ENCODE results near the gene TADA3.
"Not testable (repeated sequence)": the region's sequence is repeated elsewhere in the genome, so short reads cannot be mapped to it uniquely, and the experiment has no call there.

The TADA3 gene

DNA sequence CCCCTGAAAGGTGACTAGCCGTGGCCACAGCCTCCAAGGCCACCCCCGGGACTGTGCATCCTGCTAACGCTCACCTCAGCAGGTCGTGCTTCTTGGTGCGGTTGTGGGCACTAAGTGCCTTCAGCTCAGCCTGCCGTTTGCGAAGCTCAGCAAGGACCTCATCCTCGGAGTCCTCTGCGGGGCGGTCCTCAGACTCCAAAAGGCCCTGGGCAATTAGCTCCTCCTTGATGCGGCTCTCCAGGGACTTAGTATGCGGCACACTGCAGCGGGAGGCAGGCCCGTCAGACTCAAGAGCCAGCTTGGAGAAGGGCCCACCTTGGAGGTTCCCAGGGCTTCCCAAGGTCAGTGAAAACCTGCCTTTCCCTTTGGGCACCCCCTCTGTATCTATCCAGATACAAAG, 8.3 kb downstream of the TADA3 start:
- no peak for DNase-seq (ENCODE audit: low read depth)

DNA sequence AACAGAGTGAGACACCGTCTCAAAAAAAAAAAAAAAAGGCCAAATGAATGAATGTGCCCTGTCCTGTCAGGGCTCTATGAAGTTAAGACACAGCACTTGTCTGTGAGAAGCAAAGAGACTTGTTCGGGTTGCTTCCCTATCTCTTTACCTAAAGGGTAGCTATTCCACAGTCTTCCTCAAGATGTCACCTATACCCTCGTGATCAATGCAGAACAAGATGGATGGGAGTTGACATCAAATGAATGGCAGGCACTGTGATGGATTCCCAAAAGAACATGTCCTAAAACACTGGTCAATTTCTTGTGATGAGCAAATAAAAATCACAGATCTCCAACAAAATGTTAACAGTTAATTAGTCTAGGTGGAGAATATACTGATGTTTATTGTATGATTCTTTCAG, 9.5 kb downstream of the TADA3 start:
- DNase-seq (ENCODE audit: low read depth), result no peak

DNA sequence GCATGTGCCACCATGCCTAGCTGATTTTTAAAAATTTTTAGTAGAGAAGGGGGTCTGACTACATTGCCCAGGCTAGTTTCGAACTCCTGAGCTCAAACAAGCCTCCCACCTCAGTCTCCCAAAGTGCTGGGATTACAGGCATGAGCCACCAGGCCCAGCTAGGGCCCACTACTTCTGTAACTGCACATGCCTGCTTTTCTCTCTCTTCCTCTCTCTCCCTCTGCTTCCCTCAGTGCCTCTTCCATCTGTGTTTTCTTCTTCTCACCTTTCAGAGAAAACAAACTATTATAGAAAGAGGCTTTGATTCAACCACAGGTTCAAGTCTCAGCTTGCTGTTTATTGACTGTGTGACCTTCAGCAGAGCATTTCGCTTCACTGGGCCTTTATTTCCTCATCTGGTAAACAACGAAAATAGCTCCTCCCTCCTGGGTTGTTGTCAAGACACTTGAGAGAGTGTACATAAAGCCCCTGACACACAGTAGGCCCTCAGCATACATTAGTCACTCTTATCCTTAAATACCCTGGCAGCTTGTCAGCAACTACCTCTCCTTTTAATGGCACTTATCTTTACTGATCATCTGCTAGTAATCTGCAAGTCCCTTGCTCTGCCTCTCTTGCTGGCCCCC, 10.2 kb downstream of the TADA3 start:
- no peak for DNase-seq (ENCODE audit: low read depth)

DNA sequence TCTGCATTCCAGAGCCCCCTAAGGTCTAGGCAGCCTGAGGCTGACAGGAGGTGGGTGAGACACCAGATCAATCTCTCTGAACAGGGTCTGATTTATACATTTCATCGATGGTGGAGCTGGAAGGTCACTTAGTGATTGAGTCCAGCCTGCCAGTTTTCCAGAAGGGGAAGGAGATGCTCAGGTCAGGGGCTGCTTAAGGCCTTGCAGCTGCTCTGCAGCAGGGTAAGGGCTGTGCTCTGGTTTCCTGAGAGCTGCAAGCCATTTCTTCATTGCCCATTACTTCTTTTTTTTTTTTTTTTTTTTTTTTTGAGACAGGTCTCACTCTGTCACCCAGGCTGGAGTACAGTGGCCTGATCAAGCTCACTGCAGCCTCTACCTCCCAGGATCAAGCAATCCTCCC, 10.7 kb downstream of the TADA3 start:
- no peak for DNase-seq (ENCODE audit: low read depth)

DNA sequence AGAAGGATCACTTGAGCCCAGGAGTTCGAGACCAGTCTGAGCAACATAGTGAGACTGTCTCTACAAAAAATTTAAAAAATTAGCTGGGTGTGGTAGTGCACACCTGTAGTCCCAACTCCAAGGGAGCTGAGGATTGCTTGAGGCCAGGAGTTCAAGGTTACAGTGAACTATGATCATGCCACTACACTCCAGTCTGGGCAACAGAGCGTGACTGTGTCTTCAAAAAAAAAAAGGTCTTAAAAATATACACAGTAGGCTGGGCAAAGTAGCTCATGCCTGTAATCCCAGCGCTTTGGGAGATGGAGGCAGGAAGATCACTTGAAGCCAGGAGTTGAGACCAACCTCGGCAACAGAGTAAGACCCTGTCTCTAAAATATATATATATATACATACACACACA, 11.4 kb downstream of the TADA3 start:
- DNase-seq (ENCODE audit: low read depth), result no peak

DNA sequence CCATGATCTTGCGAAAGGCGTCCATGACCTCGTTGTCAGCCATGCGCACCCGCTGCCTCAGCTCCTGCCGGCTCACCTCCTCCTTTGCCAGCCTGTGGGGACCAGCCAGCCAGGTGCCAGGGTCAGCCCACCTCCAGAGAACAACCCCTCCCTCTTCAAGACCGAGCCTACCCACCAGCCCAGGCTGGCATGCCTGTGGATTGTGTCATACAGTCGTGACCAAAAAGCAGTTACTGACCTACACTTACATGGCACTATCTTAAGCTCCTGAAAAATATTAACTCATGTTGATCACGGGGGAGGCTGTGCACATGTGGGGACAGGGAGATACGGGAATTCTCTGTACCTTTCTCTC, 11.8 kb downstream of the TADA3 start:
- no peak for DNase-seq (ENCODE audit: low read depth)

DNA sequence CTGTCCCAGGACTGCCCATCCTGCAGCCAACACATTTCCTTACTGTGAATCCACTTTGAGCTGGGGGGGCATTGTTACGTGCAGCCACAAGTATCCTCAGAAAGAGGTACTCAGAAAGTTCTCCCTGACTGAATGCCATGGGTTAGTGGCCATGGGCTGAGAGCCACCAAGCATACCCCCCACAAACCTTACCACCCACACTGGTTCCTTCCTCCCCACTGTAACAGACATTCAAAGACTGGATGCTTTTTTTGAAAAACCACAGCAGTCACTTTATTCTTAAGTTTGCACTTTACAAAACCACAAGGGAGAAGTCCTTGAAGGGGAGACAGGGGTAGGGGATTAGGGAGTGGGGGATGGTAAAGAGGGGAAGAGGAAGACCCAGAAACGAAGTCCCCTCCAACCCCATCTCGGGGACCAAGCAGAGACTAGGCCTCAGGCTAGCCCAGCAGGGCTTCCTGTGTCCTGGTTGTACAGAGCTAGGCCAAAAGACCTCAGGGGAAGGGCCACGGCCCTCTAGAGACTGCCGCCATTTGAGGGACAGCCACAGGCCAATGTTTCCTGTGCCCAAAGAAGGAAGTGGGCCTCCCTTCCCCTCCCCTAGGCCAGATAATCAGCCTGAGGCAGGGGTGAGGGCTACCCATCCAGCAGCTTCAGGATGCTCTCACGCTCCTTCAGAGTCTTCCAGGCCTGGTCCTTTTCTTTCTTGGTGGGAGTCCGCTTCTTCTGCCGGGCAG, 12.4 kb downstream of the TADA3 start:
- DNase-seq (ENCODE audit: low read depth), result peak; percentile 81

DNA sequence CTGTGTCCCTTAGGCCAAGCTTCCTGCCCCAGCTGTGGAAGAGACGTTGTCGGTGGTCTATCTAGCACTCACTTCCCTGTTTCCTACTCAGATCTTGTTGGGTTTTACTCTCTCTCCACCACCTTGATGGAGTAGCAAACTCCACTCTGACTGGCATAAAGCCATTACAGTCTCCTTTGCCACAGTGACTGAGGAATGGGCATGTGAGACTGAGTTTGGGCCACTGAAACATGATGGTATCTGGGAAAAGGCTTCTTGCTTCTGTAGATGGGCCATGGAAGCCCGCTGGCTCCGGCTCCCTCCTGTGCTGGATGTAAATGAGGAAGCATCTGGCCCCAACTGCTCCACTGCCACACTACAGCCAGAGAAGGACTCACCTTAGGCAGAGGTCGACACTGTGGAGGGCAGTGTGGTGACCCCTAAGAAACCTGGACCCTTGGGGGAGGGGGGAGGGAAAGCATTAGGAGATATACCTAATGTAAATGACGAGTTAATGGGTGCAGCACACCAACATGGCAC, 13.1 kb downstream of the TADA3 start:
- DNase-seq (ENCODE audit: low read depth), result no peak

DNA sequence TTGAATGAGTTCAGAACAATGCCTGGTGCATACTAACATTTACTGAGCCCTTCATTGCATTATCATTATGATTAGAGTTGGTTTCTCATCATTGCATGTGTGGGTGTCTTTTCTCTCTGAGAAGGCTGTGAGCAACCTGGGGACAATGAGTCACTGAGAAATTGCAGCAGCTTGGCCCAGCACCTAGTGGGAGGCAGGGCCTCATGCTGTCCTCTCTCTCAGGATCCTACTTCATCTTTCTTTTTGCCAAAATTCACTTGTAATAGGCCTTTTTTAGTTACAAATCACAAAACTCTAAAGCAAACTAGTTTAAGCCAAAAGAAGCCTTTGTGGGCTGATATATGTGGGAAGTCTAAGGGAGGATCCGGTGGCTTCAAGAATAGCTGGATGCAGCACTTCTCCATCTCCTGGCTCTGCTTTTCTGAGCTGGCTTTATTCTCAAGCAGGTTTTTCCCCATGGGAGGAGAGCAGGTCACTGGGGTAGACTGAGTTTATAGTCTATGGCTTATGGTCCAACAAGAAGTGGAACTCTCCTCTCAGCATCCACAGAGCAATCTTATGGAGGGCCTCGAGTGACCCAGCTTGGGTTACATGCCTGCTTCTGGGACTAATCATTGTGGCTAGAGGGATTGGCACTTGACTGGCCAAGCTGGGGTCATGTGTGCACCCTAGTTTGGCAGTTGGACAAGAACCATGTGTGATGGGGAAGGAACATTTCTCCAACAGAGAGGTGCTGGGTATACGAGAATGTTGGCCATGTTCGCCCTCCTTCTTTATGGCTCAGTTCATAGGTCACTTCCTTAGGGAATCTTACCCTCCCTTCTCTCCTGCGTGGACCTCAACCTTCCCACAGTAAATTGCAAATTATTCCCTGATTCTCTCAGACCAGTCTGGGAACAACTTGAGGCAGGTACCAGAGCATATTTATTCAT, 13.9 kb downstream of the TADA3 start:
- no peak for DNase-seq (ENCODE audit: low read depth)

DNA sequence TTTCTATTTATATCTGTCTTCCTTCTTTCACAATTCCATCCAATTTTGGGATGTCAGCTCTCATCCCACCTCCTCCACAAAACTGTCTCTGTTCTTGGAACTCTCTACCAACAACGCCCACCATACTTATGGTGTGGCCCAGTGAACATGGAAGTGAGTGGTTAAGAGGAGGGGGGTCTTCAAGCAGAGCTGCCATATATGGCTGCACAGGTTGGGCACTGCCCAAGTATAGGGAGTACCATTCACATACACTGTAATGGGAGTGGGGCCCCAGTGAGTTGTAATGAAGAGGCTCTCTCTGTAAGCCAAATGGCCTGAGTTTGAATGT, 14.6 kb downstream of the TADA3 start:
- no peak for DNase-seq (ENCODE audit: low read depth)

DNA sequence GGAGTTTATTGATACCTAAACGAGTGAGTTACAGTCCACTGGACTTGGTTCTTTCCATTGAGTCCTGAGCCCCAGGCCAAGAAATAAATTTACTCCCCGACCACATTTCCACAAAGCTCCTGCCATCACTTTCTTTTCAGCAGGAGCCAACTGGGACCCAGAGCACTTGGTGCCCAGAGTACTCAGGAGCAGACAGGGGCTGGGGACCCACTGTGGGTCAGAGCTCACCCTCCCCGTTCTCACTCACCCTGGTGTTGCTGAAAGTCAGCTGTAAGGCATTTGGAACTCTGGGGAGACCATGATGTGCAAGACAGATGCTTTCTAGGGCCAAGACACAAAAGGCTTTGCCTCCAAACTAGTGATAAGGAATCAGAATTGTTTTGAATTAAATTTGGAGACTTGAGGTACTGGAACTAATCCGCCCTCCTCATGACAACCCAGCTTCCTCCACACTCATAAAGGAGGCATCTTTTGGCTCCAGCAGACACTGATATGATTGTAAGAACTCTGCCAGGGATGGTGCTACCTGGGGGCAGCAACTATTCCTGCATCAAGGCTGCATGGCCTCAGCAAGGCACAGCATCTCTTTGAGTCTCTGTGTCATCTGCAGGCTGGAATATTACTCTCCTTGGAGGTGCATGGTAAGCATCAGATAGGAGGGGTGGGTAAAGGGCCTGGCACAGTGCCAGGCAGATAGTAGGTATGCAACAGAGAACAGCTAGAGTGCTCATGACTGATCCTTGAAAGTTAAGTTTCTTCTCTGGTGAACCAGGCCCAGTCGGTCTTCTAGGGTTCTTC, 15.2 kb downstream of the TADA3 start:
- no peak for DNase-seq (ENCODE audit: low read depth)

DNA sequence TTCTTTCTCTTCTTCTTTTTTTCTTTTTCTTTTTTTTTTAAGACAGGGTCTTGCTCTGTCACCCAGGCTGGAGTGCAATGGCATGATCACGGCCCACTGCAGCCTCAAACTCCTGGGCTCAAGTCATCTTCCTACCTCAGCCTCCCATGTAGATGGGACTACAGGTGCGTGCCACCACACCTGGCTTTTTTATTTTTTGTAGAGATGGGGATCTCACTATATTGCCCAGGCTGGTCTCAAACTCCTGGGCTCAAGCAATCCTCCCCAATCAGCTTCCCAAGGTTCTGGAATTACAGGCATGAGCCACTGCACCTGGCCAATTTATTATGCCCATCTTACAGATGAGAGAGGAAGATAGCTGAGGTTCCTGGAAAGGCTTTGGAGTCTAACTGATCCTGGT, 21.3 kb downstream of the TADA3 start:
- DNase-seq (ENCODE audit: low read depth), result not testable (repeated sequence)

DNA sequence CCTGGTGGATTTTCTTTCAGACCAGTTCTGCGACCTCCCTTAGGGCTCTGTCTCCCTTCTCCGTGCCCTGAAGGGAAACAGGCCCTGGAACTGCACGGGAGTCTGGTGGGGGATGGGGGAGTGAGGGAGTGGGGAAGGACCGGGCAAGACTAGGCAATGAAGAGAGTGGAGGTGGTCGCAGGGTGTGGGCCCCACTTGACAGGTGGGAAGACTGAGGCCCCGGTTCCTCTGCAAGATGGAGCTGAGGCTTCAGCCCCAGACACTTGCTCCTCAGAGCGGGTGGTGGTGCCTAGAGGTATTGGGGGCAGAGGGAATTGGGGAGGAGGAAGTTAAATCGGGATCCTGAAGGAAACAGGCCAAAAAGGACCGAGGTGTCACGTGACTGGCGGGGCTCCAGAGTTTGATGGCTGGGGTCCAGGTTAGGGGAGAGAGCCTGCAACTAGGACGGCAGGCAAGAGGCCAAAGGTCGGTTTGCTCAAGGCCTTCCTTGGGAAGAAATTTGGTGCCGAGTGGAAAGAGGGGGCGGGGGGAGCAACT, 21.9 kb downstream of the TADA3 start:
- DNase-seq (ENCODE audit: low read depth), result no peak

DNA sequence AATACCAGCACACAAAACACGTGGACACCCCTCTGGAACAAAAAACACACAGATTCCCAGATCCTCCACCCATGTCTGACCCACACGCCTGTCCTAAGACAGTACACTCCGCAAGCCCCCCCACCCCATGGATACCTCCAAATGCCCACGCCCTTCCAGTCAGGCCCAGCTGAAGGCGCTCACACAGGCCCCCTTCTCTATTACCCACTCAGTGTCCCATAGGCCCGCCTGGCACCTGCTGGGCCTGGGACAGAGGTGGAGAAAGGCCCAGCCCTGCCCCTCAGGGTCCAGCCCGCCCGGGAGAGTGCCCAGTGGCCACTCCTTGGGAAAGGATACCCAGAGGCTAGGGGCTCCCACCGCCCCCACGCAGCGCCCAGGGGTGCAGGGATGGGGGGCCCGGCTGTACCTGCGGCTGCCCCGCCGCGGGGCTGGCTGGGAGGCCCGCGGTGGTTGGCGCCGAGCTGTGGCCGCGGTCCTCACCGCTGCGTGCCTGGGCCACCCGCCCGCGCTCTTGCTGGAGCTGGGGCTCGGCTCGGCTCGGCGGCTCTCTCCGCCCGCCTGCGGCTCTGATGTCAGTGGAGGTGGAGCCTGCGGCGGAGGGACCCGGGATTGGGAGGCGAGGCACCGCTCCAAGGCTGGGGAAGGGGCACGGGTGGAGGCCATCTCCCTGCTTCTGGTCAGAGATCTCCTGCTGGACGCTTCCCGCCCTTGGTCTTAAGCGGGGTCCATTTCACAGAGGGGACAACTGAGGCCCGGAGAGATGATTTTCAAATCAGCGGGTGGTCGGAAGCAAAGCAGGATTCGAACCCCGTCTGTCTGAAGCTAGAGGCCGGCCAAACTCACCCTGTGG, 22.6 kb downstream of the TADA3 start, which contains the start of gene CAMK1:
TSS of gene CAMK1 (minus strand) at position 522 of the 850 bp plus-strand sequence. CDS start 2,198 bp downstream, outside the sequence.
- no peak for DNase-seq (ENCODE audit: low read depth)

DNA sequence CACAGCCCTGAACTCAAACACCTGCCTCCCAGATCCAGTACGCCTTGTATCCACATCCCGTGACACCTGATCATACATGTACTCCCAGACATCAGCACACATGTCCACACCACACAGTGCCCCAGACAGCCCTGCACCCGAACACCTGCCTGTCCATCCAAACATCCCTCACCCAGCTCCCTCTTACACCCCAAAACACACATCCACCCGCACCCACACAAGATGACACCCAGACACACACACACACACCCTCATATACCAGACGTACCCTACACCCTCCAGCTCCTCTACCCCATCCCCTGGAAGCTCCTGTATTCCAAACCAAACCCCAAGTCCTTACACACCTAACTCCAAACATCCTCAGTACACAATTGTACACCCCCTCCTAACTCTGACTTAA, 23.3 kb downstream of the TADA3 start:
- no peak for DNase-seq (ENCODE audit: low read depth)

DNA sequence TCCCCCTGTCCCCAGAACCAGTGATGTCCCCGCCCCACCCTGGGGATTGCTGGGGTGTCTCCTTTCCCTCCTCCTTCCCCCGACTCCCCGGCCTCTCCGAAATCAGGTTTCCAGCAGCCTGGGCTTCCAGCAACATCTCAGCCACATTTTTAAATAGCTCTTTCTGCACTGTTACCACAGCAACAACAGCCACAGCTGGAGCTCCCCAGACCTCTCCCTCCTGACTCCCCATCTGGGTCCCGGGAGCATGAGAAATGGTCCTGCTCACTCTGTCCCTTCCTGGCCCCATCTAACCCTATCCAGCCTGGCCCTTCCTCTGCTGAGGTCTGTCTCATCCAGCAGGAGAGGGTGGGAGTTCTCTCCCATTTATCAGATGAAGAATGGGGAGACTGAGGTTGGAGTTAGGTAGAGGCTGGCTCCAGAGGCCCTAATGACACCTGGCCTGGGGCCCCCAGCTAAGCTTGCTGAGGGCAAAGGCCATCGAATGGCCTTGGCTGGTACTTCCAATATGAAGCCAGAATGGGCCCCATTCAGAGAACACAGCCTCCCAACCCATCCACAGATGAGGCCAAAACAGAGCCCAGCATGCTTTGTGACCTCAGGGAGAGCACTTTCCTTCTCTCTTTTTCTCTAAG, 24.0 kb downstream of the TADA3 start:
- no peak for DNase-seq (ENCODE audit: low read depth)

DNA sequence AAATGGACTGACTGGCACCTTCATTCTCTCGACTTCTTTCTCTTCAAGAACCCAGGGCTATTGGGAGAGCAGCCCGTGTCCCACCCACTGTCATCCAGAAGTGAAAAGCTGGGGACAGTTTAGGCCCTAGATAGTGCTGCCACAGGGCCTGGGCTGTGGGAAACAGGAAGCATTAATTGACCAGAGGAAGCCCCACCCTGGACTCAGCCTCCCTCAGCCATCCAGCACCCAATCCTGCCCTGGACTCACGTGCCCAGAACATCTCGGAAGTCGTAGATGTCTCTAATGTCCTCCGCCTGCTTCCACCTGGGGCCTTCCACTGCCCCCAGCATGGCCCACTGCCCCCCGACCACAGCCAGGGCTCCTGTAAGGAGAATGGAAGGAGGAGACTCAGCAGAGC, 24.9 kb downstream of the TADA3 start:
- DNase-seq (ENCODE audit: low read depth), result no peak

DNA sequence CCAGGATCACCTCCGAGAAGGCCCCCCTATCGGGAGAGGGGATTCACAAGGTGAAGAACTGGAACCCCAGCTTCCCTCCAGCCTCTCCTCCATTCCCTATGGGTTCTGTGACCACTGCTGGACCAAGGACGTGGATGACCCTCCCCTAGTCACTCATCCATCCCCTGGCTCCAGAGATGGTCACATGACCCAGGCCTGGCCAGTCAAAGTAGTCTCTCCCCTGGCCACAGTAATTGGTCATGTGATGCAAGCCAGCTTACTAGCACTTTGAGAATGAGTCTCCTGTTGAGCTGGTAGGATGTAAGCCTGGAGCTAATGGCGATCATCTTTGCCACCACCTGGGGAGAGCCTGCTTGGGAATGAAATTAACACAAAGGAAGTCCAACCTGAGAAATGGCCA, 26.4 kb downstream of the TADA3 start:
- DNase-seq (ENCODE audit: low read depth), result no peak

DNA sequence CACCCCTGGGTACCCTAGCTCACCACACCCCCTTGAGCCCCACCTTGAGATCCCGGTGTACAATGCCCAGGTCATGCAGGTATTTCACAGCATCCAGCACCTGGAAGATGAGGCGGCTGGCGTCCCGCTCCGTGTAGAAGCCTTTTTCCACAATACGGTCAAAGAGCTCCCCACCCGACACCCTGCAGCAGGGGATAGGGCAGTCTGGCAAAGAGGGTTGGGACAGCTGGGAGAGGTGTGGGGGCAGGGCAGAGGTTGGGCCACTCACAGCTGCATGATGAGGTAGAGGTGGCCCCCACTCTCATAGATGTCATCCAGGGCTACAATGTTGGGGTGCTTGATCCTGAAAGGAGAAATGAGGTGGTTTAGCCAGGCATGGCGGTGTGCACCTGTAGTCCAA, 29.4 kb downstream of the TADA3 start:
- DNase-seq (ENCODE audit: low read depth), result no peak

DNA sequence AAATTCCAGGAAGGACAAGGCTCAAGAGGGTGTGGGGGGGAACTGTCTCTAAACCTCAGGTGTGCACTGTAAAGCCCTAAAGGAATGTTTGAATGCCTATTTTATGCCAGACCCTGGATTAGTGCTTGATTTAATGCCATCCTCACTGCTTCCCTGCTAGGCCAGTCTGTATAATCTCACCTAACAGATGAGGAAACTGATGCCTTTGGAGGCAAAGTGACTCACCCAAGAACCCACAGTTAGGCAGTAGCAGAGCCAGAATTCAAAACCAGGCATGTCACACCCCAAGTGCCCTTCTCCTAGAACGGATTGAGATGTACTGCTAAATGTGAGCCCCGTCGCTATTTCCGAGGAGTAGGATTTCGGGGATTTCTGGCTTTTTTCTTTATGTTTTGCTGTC, 30.4 kb downstream of the TADA3 start:
- DNase-seq (ENCODE audit: low read depth), result no peak
